GM18907 (cell line): ENCODE measurements around the gene MZT1.
A peak's percentile ranks its signal among the peaks of the same experiment; 100 is the strongest.
"Not testable (repeated sequence)": the region's sequence is repeated elsewhere in the genome, so short reads cannot be mapped to it uniquely, and the experiment has no call there.

Source experiments
- ATAC-seq: cut with Tn5 transposase; IDR thresholded peaks from one replicate; pipeline ENCODE4 v1.9.1; 2021; ENCODE audit warnings: mild to moderate bottlenecking, moderate library complexity; ENCODE audit not compliant: unreplicated experiment

MZT1 gene

GRCh38 chr13:72727417-72728289 lies at the start of gene MZT1, which contains the start of gene BORA:
Gene MZT1 (minus strand): TSS chr13:72727629. CDS start chr13:72727602, 27 bp downstream.
Gene BORA (plus strand): TSS chr13:72727923. CDS start chr13:72728941, 1,018 bp downstream.
- peak; percentile 97 for ATAC-seq

GRCh38 chr13:72774019-72774418 lies 46.6 kb upstream of the MZT1 start:
- no peak for ATAC-seq

- no peak for ATAC-seq
Observed at GRCh38 chr13:72763411-72763810, 36.0 kb upstream of the MZT1 start.

GRCh38 chr13:72760189-72760588 lies 32.8 kb upstream of the MZT1 start:
- no peak for ATAC-seq

GRCh38 chr13:72757792-72758535 lies 30.5 kb upstream of the MZT1 start:
- ATAC-seq: no peak

- no peak for ATAC-seq
Observed at GRCh38 chr13:72754111-72754510, 26.7 kb upstream of the MZT1 start.

GRCh38 chr13:72751220-72751619 lies 23.8 kb upstream of the MZT1 start:
- no peak for ATAC-seq

GRCh38 chr13:72745260-72745659 lies 17.8 kb upstream of the MZT1 start:
- ATAC-seq: peak; percentile 42

GRCh38 chr13:72740015-72740414 lies 12.6 kb upstream of the MZT1 start:
- no peak for ATAC-seq

GRCh38 chr13:72737033-72737432 lies 9.6 kb upstream of the MZT1 start:
- no peak for ATAC-seq

GRCh38 chr13:72728290-72728605 lies 819 bp upstream of the MZT1 start:
- no peak for ATAC-seq

GRCh38 chr13:72726726-72727416 lies 558 bp downstream of the MZT1 start:
- peak; percentile 37 for ATAC-seq

GRCh38 chr13:72726185-72726584 lies 1.2 kb downstream of the MZT1 start:
- ATAC-seq: not testable (repeated sequence)

- ATAC-seq: no peak
Observed at GRCh38 chr13:72716776-72717175, 10.7 kb downstream of the MZT1 start.

- no peak for ATAC-seq
Observed at GRCh38 chr13:72700509-72700908, 26.9 kb downstream of the MZT1 start.

- no peak for ATAC-seq
Observed at GRCh38 chr13:72698164-72698563, 29.3 kb downstream of the MZT1 start.

- ATAC-seq: no peak
Observed at GRCh38 chr13:72696579-72696978, 30.9 kb downstream of the MZT1 start.

- ATAC-seq: no peak
Observed at GRCh38 chr13:72694314-72694713, 33.1 kb downstream of the MZT1 start.

GRCh38 chr13:72693832-72694231 lies 33.6 kb downstream of the MZT1 start:
- ATAC-seq: no peak

GRCh38 chr13:72692884-72693514 lies 34.4 kb downstream of the MZT1 start:
- ATAC-seq: no peak

- no peak for ATAC-seq
Observed at GRCh38 chr13:72689181-72689696, 38.2 kb downstream of the MZT1 start.
